B cell (primary cell): ENCODE results near the gene ZNF415. TPM values are rescaled to one million over a fixed set of nuclear protein-coding genes. Genes with fewer than 3 reads are reported as not detected.
"Not testable (repeated sequence)": the region's sequence is repeated elsewhere in the genome, so short reads cannot be mapped to it uniquely, and the experiment has no call there.

Source experiments
- ATAC-seq: fragments of 200-7000 bp; cut with Tn5 transposase; one replicate; pipeline ENCODE4 v1.10.0; 2021; ENCODE audit warnings: low read depth, mild to moderate bottlenecking, moderate number of reproducible peaks, moderate library complexity
- CTCF ChIA-PET: fragments of 350-600 bp; sonication (Branson Sonifier 250); formaldehyde crosslinking; loops from one replicate; lab custom pipeline; 2021; ENCODE audit warnings: antibody characterized with exemption, inconsistent platforms; lab: Charles Lee
- POLR2A ChIA-PET: fragments of 350-600 bp; sonication (Branson Sonifier 250); formaldehyde crosslinking; loops from one replicate; lab custom pipeline; 2021; ENCODE audit warnings: antibody characterized with exemption; lab: Charles Lee
- DNase-seq: peaks from one replicate; pipeline ENCODE4 v3.0.0; 2013
- H2AFZ ChIP-seq: 2 replicates; pipeline ENCODE4 v1.6.1; 2012; ENCODE audit warnings: mild to moderate bottlenecking, low read depth, low read length; ENCODE audit not compliant: insufficient read depth, poor library complexity, severe bottlenecking
- H3K27ac ChIP-seq, 2 donors: 1 replicate in 1 of 2; 2 replicates in 1 of 2; pipeline ENCODE4 v1.5.1; 2012 to 2013; ENCODE audit warnings: low read length in 2 of 2, mild to moderate bottlenecking in 2 of 2, moderate library complexity in 1 of 2
- H3K27me3 ChIP-seq, 4 experiments: fragments of 200-600 bp in 1 of 4; sonication (generic) in 1 of 4; replicated peaks in 1 of 4; 1 replicate in 2 of 4; 2 replicates in 2 of 4; pipeline versions ENCODE4 v1.6.1 to v1.7.0; 2013 to 2016; ENCODE audit warnings: low read length in 3 of 4, mild to moderate bottlenecking in 2 of 4, mixed read lengths in 1 of 4, moderate library complexity in 1 of 4; ENCODE audit not compliant: insufficient read depth in 4 of 4, control insufficient read depth in 3 of 4; ENCODE audit errors: control extremely low read depth in 1 of 4
- H3K36me3 ChIP-seq, 2 experiments: replicated peaks in 1 of 2; 1 replicate in 1 of 2; 2 replicates in 1 of 2; pipeline versions ENCODE4 v1.6.1 to v1.7.1; 2013; ENCODE audit warnings: low read length in 1 of 2; ENCODE audit not compliant: insufficient read depth in 2 of 2, control insufficient read depth in 1 of 2; ENCODE audit errors: control extremely low read depth in 1 of 2, extremely low read depth in 1 of 2
- H3K4me1 ChIP-seq, 2 donors: fragments of 200-600 bp in 1 of 2; sonication (generic) in 1 of 2; 1 replicate in 1 of 2; 2 replicates in 1 of 2; pipeline versions ENCODE4 v1.5.1 to v1.6.1; 2013 to 2017; ENCODE audit warnings: low read length in 2 of 2; ENCODE audit not compliant: control insufficient read depth in 2 of 2, insufficient read depth in 2 of 2
- H3K4me2 ChIP-seq: replicated peaks from 2 replicates; pipeline ENCODE3; 2012; ENCODE audit warnings: mild to moderate bottlenecking, low read depth, low read length; ENCODE audit not compliant: poor library complexity, severe bottlenecking
- H3K4me3 ChIP-seq, 5 experiments: fragments of 200-600 bp in 1 of 5; sonication (generic) in 1 of 5; 1 replicate in 3 of 5; 2 replicates in 2 of 5; pipeline versions ENCODE4 v1.5.1 to v1.7.0; 2011 to 2016; ENCODE audit warnings: low read length in 4 of 5, mild to moderate bottlenecking in 4 of 5, low read depth in 2 of 5, control low read depth in 1 of 5, moderate library complexity in 1 of 5; ENCODE audit not compliant: insufficient read depth in 1 of 5; ENCODE audit errors: control extremely low read depth in 1 of 5, extremely low read depth in 1 of 5
- H3K79me2 ChIP-seq: fragments of 200-600 bp; sonication (generic); one replicate; pipeline ENCODE4 v1.6.0; 2016; ENCODE audit warnings: low read length; ENCODE audit not compliant: control insufficient read depth, insufficient read depth
- H3K9ac ChIP-seq: fragments of 200-600 bp; sonication (generic); 2 replicates; pipeline ENCODE4 v1.6.1; 2017; ENCODE audit warnings: mild to moderate bottlenecking, low read length, moderate library complexity
- H3K9me3 ChIP-seq, 3 donors: one replicate each; pipeline versions ENCODE4 v1.6.1 to v1.7.1; 2013; ENCODE audit warnings: low read length in 2 of 3; ENCODE audit not compliant: control insufficient read depth in 2 of 3, insufficient read depth in 1 of 3; ENCODE audit errors: control extremely low read depth in 1 of 3
- H4K20me1 ChIP-seq: 2 replicates; pipeline ENCODE4 v1.6.0; 2012; ENCODE audit warnings: mild to moderate bottlenecking, low read length; ENCODE audit not compliant: insufficient read depth, control insufficient read depth, poor library complexity, severe bottlenecking
- H3K27ac Mint-ChIP-seq: one replicate; pipeline ENCODE4 v1.8.0; 2021; ENCODE audit warnings: mixed read lengths
- H3K27me3 Mint-ChIP-seq: one replicate; pipeline ENCODE4 v1.8.0; 2021; ENCODE audit warnings: mixed read lengths
- H3K4me1 Mint-ChIP-seq: one replicate; pipeline ENCODE4 v1.8.0; 2021; ENCODE audit warnings: mixed read lengths
- H3K4me3 Mint-ChIP-seq: one replicate; pipeline ENCODE4 v1.8.0; 2021; ENCODE audit warnings: mixed read lengths
- H3K9me3 Mint-ChIP-seq: one replicate; pipeline ENCODE4 v1.8.0; 2022; ENCODE audit warnings: mixed read lengths; ENCODE audit not compliant: insufficient read depth
- CTCF ChIP-seq: fragments of 200-600 bp; IDR thresholded peaks from one replicate; pipeline ENCODE4 v1.8.0; 2022; ENCODE audit warnings: antibody characterized with exemption, mild to moderate bottlenecking
- EZH2 ChIP-seq: IDR thresholded peaks from 2 replicates; pipeline ENCODE4 v1.6.1; 2012; ENCODE audit warnings: borderline replicate concordance, low read depth, mild to moderate bottlenecking, moderate library complexity, low read length; ENCODE audit not compliant: insufficient read depth, poor library complexity, severe bottlenecking
- WGBS: methylation state at CpG from one replicate; pipeline ENCODE4 v1.1.5; 2013; ENCODE audit warnings: missing lambda C conversion rate; ENCODE audit not compliant: insufficient coverage; 5-methylcytosine and 5-hydroxymethylcytosine counted together
- intact Hi-C: fragments of 100-400 bp; cut with micrococcal nuclease; formaldehyde crosslinking; loops from one replicate; pipeline ENCODE4 v1.10.0; 2022
- polyA plus RNA-seq: library from polyadenylated mRNA; depleted of rRNA; stranded (reverse); fragments of >200 nt; gene quantifications from 2 replicates; pipeline ENCODE4 v1.2.3, GENCODE V29; 2012
- total RNA-seq, 2 donors: library from RNA; stranded (reverse); fragments of 120-200 nt in 1 of 2; gene quantifications; 1 replicate in 1 of 2; 2 replicates in 1 of 2; pipeline versions ENCODE4 v1.2.3 to v1.2.4, GENCODE V29; 2013 to 2022

ZNF415 gene
- total and polyA plus RNA-seq, 2 donors (not counting 1 experiment from before 2014, with no cell fraction given), result 4.2 to 6.7 TPM

- no peaks in the 10 kb centered on the region for H3K27me3 Mint-ChIP-seq
- POLR2A ChIA-PET, result no interaction called here
- CTCF ChIA-PET, result interaction anchor here (0.9 kb wide), 1 partner anchor 899 kb away, joined by 3 read pairs; no protein-coding TSS in a partner anchor
Observed at GRCh38 chr19:53130506-53130905, 2.2 kb downstream of the ZNF415 start.

GRCh38 chr19:53126733-53127526 lies 5.8 kb downstream of the ZNF415 start:
- H3K27me3 Mint-ChIP-seq, H4K20me1 ChIP-seq, H3K9ac ChIP-seq, DNase-seq, H3K27me3 ChIP-seq, H3K9me3 Mint-ChIP-seq, H3K4me2 ChIP-seq, H3K4me3 Mint-ChIP-seq, H3K4me1 ChIP-seq, intact Hi-C loops, H3K27ac Mint-ChIP-seq, ATAC-seq, H3K36me3 ChIP-seq, POLR2A ChIA-PET, H3K4me3 ChIP-seq, H3K27ac ChIP-seq, H2AFZ ChIP-seq, CTCF ChIA-PET: not testable (repeated sequence)
- H3K4me1 Mint-ChIP-seq, result peaks cover 10% of the 10 kb centered on the region
- peaks cover 0 to 25% (median 1%) of the 10 kb centered on the region in 3 donors for H3K9me3 ChIP-seq
- H3K79me2 ChIP-seq, result peaks cover 22% of the 10 kb centered on the region
- WGBS, result 85% methylated on average over 7 of the region's 15 CpGs

More at GRCh38 chr19:53130506-53130905, 2.2 kb downstream of the ZNF415 start:
- H3K4me3 Mint-ChIP-seq, result no peak overlapping the region
- H3K27me3 ChIP-seq, result peaks cover 0 to 5% (median 0%) of the 10 kb centered on the region in 4 experiments
- no peak overlapping the region for H2AFZ ChIP-seq
- H3K9me3 ChIP-seq, result peaks cover 7 to 32% (median 7%) of the 10 kb centered on the region in 3 donors
- H3K4me3 ChIP-seq, result no peak overlapping the region
- no peak overlapping the region for H3K4me2 ChIP-seq
- peaks cover 25% of the 10 kb centered on the region for H3K79me2 ChIP-seq
- H3K27ac Mint-ChIP-seq, result no peak overlapping the region
- intact Hi-C loops, result no loop called here
- H3K9ac ChIP-seq, result no peak overlapping the region
- H3K36me3 ChIP-seq, result no peaks in the 10 kb centered on the region
- TF ChIP-seq EZH2 (no peak), CTCF (no peak)
- H3K9me3 Mint-ChIP-seq, result peaks cover 15% of the 10 kb centered on the region
- H3K4me1 Mint-ChIP-seq, result peaks cover 17% of the 10 kb centered on the region
- ATAC-seq (no peak), DNase-seq (no peak)
- 98% methylated on average over 6 of the region's 7 CpGs for WGBS
- no peak overlapping the region for H3K27ac ChIP-seq
- peaks cover 10 to 11% of the 10 kb centered on the region in 2 donors for H3K4me1 ChIP-seq
- H4K20me1 ChIP-seq, result no peaks in the 10 kb centered on the region
